ENCODE results near the gene TBC1D23. TPM values are rescaled to one million over a fixed set of nuclear protein-coding genes. Genes with fewer than 3 reads are reported as not detected.
A peak's percentile ranks its signal among the peaks of the same experiment; 100 is the strongest.

Gene TBC1D23
- 86.1 and 137 TPM in 2 replicates for total RNA-seq (2011; cell fraction: chromatin; rRNA removed; ENCODE audit: low replicate concordance)
- 23.0 and 30.1 TPM in 2 replicates for total RNA-seq (2011; cell fraction: nucleolus; rRNA removed)
- total RNA-seq (2011; cell fraction: nucleoplasm; rRNA removed) = 48.8 and 56.6 TPM in 2 replicates
- total RNA-seq (2014; rRNA removed) (26.7 and 28.0 TPM in 2 replicates), total RNA-seq (2014; rRNA removed; fragmentation: Illumina TruSeq; extraction: Trizol) (48.7 and 56.5 TPM in 2 replicates), total RNA-seq (2015; rRNA removed; fragmentation: Illumina TruSeq; extraction: Trizol) (32.0 and 35.2 TPM in 2 replicates), total RNA-seq (2021) (42.8 and 48.2 TPM in 2 replicates), polyA plus RNA-seq (2011; rRNA removed) (75.2 and 85.8 TPM in 2 replicates), polyA plus RNA-seq (2014; fragmentation: Illumina TruSeq; extraction: Trizol) (24.4 and 29.0 TPM in 2 replicates), polyA plus RNA-seq (2014; fragmentation: Nextera tagmentation; extraction: Ambion mirVana) (10 to 100 TPM; 43.7 to 49.3 TPM), polyA plus RNA-seq (2014; rRNA removed) (23.4 and 25.8 TPM in 2 replicates), polyA minus RNA-seq (2011; rRNA and poly(A)+ RNA removed) (104 and 139 TPM in 2 replicates), Bru-seq, nascent RNA (percentile 89 among the genes with signal in this experiment), BruChase-seq, experiment 1, labeled RNA remaining after a 2-hour chase (percentile 92 among the genes with signal in this experiment), BruChase-seq, experiment 2, labeled RNA remaining after a 6-hour chase (percentile 93 among the genes with signal in this experiment)
- polyA plus RNA-seq (2011; cell fraction: cytosol; rRNA removed) = 13.5 and 23.4 TPM in 2 replicates
- polyA plus RNA-seq (2011; cell fraction: nucleus; rRNA removed) = 27.0 and 42.7 TPM in 2 replicates
- polyA plus RNA-seq (2012) = 20.5 and 23.1 TPM in 2 replicates
- 35.6 and 41.3 TPM in 2 replicates for polyA minus RNA-seq (2011; cell fraction: cytosol; rRNA and poly(A)+ RNA removed)
- 27.5 and 53.5 TPM in 2 replicates for polyA minus RNA-seq (2011; cell fraction: nucleus; rRNA and poly(A)+ RNA removed)
- long read RNA-seq, experiment 1, transcript TBC1D23-202 (19 exons, 3,677 nt) = major isoform, 194 of 302 reads
- long read RNA-seq, experiment 1, transcript TBC1D23-201 (18 exons, 3,656 nt) = minor isoform, 19 of 302 reads
- long read RNA-seq, experiment 1, partial matches to known transcripts = 32 of 302 reads
- long read RNA-seq, experiment 1, other reads (novel, unspliced or antisense) = 56 of 302 reads
- long read RNA-seq, experiment 2, partial matches to known transcripts = 2 of 36 reads
- long read RNA-seq, experiment 2, other reads (novel, unspliced or antisense) = 31 of 36 reads
- long read RNA-seq, experiment 3, transcript TBC1D23-202 (19 exons, 3,677 nt) = major isoform, 18 of 42 reads
- long read RNA-seq, experiment 3, partial matches to known transcripts = 6 of 42 reads
- long read RNA-seq, experiment 3, other reads (novel, unspliced or antisense) = 15 of 42 reads

- ATAC-seq (peak; percentile 90), DNase-seq (ENCODE audit: extremely low read depth in 1 of 4, low spot score in 3 of 4) (peak; percentile 84 to 98 (median 88)), FAIRE-seq (peak; percentile 99)
- intact Hi-C loops (cut with micrococcal nuclease) (loop anchor here (2.0 to 5.0 kb wide), 2 partner anchors 28 to 141 kb away; partner anchors contain the start of genes LNP1 and TOMM70), in situ Hi-C loops (cut with MboI) (no loop called here)
- ChIA-PET CTCF (ENCODE audit: low intra/inter-chr PET ratio) (no interaction called here), POLR2A (interaction anchor here (0.6 to 2.3 kb wide), 12 partner anchors 9 to 418 kb away, joined by 3 to 20 read pairs (median 4); no protein-coding TSS in a partner anchor)
- Histone ChIP-seq H3K36me3 (ENCODE audit: control insufficient read depth, insufficient read depth, low read length) (no peaks in the 10 kb centered on the region; the same call in 1 of the 3 replicates), H3K9me1 (ENCODE audit: control insufficient read depth, insufficient read depth, low read length) (no peaks in the 10 kb centered on the region), H2AFZ (ENCODE audit: low read depth, low read length) (peak within 1 kb of the TSS; percentile 93), H4K20me1 (replicated peaks; ENCODE audit: control insufficient read depth, insufficient read depth, low read length) (peaks cover 18% of the 10 kb centered on the region), H3K79me2 (ENCODE audit: control insufficient read depth, insufficient read depth, low read length) (peaks cover 51% of the 10 kb centered on the region), H3K4me1 (replicated peaks in 1 of 2; ENCODE audit: control insufficient read depth in 2 of 2, insufficient read depth in 2 of 2, low read length in 2 of 2) (peaks cover 6 to 11% of the 10 kb centered on the region in 2 experiments), H3K9ac (ENCODE audit: insufficient read depth in 1 of 2, low read depth in 2 of 2, low read length in 2 of 2) (peak within 1 kb of the TSS; percentile 97 to 98), H3K9me3 (replicated peaks; ENCODE audit: control insufficient read depth, insufficient read depth, low read depth, low read length) (no peaks in the 10 kb centered on the region), H3K4me3 (peak within 1 kb of the TSS; percentile 95), H3K4me2 (ENCODE audit: insufficient read depth, low read length) (peak within 1 kb of the TSS; percentile 95), H3K27ac (ENCODE audit: extremely low read depth, low read depth, low read length) (peak within 1 kb of the TSS; percentile 98), H3K27me3 (ENCODE audit: control insufficient read depth in 2 of 2, insufficient read depth in 2 of 2, low read length in 2 of 2) (no peaks in the 10 kb centered on the region)
- under 1% methylated on average over 44 of the region's 49 CpGs for WGBS (ENCODE audit: insufficient coverage, low coverage, missing lambda C conversion rate)
- TSS peak; percentile 62 for BruUV-seq (replicated peaks)
- TF ChIP-seq ZNF398 (CRISPR knock-in tag; IDR thresholded peaks at IDR 0.05) (no peak), ARID3B (CRISPR knock-in tag; IDR thresholded peaks at IDR 0.05; ENCODE audit: borderline replicate concordance) (no peak), TFAP4 (CRISPR knock-in tag; IDR thresholded peaks at IDR 0.05; ENCODE audit: borderline replicate concordance) (peak; percentile 54), TRIM25 (IDR thresholded peaks at IDR 0.05; ENCODE audit: borderline replicate concordance) (no peak), RBM15 (IDR thresholded peaks at IDR 0.05; ENCODE audit: insufficient read depth, low read length) (no peak)
Observed at GRCh38 chr3:100260685-100261484, at the start of gene TBC1D23. Gene TBC1D23 (plus strand): TSS chr3:100260992. CDS start chr3:100261019, 27 bp downstream.

Data from K562 (cell line).